ENCODE data around the gene SPPL3. TPM values are rescaled to one million over a fixed set of nuclear protein-coding genes. Genes with fewer than 3 reads are reported as not detected.
"Not testable (repeated sequence)": the region's sequence is repeated elsewhere in the genome, so short reads cannot be mapped to it uniquely, and the experiment has no call there.

Gene SPPL3, protein sequence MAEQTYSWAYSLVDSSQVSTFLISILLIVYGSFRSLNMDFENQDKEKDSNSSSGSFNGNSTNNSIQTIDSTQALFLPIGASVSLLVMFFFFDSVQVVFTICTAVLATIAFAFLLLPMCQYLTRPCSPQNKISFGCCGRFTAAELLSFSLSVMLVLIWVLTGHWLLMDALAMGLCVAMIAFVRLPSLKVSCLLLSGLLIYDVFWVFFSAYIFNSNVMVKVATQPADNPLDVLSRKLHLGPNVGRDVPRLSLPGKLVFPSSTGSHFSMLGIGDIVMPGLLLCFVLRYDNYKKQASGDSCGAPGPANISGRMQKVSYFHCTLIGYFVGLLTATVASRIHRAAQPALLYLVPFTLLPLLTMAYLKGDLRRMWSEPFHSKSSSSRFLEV
- total RNA-seq, result 10 to 100 TPM; 30.3 to 47.1 (median 34.2) TPM

DNA sequence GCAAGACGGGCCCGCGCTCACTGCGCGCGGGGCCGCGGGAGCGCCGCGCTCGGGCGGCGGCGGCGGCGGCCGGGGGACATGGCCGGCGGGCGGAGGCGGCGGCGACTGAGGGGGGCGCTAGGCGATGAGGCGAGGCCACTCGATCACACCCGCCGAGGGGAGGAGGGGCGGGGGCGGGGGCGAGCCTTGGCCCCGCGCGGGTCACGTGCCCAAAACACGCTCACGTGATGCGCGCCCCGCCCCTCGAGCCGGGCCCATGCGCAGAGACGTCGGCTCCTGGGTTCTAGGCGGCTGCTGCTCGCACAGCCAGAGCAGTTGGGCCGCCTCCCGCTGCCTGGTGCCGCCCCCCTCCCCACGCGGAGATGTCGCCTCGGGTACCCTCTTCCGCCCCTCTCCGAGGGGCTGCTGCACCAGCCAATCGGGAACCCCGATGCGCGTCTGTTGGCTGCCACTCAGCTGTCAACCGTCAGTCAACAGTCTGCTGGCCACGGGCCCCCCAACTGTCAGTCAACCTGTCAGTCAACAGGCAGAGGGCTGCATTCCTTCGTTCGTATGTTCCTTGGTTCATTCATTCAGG is at the start of gene SPPL3:
Gene SPPL3 (minus strand): TSS at position 162 of the 577 bp plus-strand sequence. CDS start 491 bp downstream, outside the sequence.
- TF ChIP-seq, protein P1, sequence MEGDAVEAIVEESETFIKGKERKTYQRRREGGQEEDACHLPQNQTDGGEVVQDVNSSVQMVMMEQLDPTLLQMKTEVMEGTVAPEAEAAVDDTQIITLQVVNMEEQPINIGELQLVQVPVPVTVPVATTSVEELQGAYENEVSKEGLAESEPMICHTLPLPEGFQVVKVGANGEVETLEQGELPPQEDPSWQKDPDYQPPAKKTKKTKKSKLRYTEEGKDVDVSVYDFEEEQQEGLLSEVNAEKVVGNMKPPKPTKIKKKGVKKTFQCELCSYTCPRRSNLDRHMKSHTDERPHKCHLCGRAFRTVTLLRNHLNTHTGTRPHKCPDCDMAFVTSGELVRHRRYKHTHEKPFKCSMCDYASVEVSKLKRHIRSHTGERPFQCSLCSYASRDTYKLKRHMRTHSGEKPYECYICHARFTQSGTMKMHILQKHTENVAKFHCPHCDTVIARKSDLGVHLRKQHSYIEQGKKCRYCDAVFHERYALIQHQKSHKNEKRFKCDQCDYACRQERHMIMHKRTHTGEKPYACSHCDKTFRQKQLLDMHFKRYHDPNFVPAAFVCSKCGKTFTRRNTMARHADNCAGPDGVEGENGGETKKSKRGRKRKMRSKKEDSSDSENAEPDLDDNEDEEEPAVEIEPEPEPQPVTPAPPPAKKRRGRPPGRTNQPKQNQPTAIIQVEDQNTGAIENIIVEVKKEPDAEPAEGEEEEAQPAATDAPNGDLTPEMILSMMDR (IDR thresholded peaks at IDR 0.05), result no peak
- TF ChIP-seq POLR2A (IDR thresholded peaks at IDR 0.05), result peak in 2 of 4 donors; percentile 68 to 81
- Histone ChIP-seq H3K27me3 (no peaks in the 10 kb centered on the region), H3K9me3 (no peaks in the 10 kb centered on the region), H3K4me3 (peak within 1 kb of the TSS; percentile 66 to 98 (median 80)), H3K36me3 (peaks cover 0 to 10% (median 0%) of the 10 kb centered on the region in 3 donors), H3K27ac (peak within 1 kb of the TSS; percentile 88 to 99 (median 94)), H3K4me1 (peaks cover 19 to 87% (median 40%) of the 10 kb centered on the region in 3 donors)
- 1 to 2% methylated on average over 15 to 18 of the region's 66 CpGs for WGBS, 2 donors
- intact Hi-C loops (cut with DNase I), result no loop called here
- peak; percentile 59 for DNase-seq

DNA sequence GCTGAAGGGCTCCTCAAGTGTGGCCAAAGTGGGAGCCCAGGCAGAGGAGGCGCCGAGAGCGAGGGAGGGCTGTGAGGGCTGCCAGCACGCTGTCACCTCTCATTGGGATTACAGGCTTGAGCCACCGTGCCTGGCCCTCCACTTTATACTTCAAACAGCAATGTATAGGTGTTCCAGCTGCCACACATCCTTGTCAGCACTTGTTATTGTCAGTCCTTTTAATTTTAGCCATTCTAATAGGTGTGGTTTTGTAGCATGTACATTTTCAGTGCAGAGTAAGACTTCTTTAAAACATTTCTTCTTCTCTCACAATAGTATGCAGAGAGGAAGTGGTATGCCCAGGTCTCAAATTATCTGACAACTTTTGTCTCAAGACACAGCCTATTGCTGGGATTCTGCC is 46.6 kb upstream of the SPPL3 start:
- peaks cover 0 to 6% (median 0%) of the 10 kb centered on the region in 3 donors for H3K4me1 ChIP-seq
- H3K36me3 ChIP-seq, result no peaks in the 10 kb centered on the region
- intact Hi-C loops (cut with DNase I), result no loop called here
- H3K27ac ChIP-seq, result no peak overlapping the region
- WGBS, 2 donors, result 85 to 88% methylated on average over 1 to 5 of the region's 5 CpGs
- H3K4me3 ChIP-seq, result no peak overlapping the region
- TF ChIP-seq POLR2A (IDR thresholded peaks at IDR 0.05), result no peak
- TF ChIP-seq, protein P1 (IDR thresholded peaks at IDR 0.05), result no peak
- peaks cover 0 to 5% (median 0%) of the 10 kb centered on the region in 3 donors for H3K9me3 ChIP-seq
- H3K27me3 ChIP-seq, result no peaks in the 10 kb centered on the region
- no peak for DNase-seq

DNA sequence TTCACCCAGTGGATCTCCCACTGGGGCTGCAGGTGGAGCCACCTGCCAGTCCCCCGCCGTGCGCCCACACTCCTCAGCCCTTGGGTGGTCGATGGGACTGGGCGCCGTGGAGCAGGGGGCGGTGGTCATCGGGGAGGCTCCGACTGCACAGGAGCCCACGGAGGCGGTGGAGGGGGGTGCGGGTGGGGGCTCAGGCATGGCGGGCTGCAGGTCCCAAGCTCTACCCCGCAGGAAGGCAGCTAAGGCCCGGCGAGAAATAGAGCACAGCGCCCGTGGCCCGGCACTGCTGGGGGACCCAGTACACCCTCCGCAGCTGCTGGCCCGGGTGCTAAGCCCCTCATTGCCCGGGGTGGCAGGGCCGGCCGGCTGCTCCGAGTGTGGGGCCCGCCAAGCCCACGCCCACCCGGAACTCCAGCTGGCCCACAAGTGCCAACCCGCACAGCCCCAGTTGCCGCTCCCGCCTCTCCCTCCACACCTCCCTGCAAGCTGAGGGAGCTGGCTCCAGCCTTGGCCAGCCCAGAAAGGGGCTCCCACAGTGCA is 46.2 kb upstream of the SPPL3 start:
- H3K9me3 ChIP-seq; DNase-seq; H3K27me3 ChIP-seq; intact Hi-C loops (cut with DNase I); H3K4me3 ChIP-seq; H3K27ac ChIP-seq; H3K36me3 ChIP-seq; H3K4me1 ChIP-seq: not testable (repeated sequence)
- WGBS, 2 donors, result no CpG with 5 or more reads among the region's 31 CpGs

DNA sequence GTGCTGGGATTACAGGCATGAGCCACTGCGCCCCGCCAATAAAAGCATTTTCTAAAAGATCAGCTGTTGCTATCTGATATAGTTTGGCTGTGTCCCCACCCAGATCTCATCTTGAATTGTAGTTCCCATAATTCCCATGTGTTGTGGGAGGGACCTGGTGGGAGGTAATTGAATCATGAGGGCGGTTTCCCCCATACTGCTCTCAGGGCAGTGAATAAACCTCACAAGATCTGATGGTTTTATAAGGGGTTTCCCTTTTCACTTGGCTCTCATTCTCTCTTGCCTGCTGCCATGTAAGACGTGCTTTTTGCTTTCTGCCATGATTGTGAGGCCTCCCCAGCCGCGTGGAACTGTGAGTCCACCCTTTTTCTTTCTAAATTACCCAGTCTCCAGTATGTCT is 41.4 kb upstream of the SPPL3 start:
- DNase-seq; H3K36me3 ChIP-seq; H3K9me3 ChIP-seq; H3K27ac ChIP-seq; H3K4me3 ChIP-seq; H3K27me3 ChIP-seq; intact Hi-C loops (cut with DNase I); H3K4me1 ChIP-seq: not testable (repeated sequence)
- 91 to 92% methylated on average over 6 of the region's 6 CpGs for WGBS, 2 donors

DNA sequence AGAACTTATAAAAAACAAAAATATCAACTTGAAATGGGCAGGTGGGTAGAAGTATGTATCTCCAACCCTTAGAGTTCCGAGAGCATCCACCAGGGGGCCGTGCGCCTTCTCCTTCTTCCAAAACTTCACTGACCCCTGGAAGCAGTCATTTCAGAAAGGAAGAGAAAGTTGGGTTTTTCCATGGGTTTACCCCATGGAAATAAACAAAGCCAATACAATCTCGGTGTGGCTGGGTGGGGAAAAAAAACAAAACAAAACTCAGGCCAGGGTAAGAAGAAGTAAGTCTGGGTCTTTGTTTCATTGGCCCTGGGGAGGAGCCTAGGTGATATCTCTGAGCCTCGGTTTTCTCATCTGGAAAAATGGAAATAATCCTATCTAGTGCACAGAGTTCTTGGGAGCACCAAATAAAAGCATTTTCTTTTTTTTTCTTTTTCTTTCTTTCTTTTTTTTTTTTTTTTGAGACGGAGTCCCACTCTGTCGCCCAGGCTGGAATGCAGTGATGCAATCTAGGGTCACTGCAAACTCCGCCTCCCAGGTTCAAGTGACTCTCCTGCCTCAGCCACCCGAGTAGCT is 40.6 kb upstream of the SPPL3 start:
- Histone ChIP-seq H3K27ac (no peak overlapping the region), H3K9me3 (no peaks in the 10 kb centered on the region), H3K27me3 (no peaks in the 10 kb centered on the region), H3K36me3 (no peaks in the 10 kb centered on the region), H3K4me1 (no peaks in the 10 kb centered on the region), H3K4me3 (no peak overlapping the region)
- intact Hi-C loops (cut with DNase I), result no loop called here
- 35 to 41% methylated on average over 7 to 9 of the region's 9 CpGs for WGBS, 2 donors
- no peak for DNase-seq
- TF ChIP-seq POLR2A (IDR thresholded peaks at IDR 0.05), result no peak
- TF ChIP-seq, protein P1 (IDR thresholded peaks at IDR 0.05), result peak in 5 of 6 experiments; percentile 56 to 82 (median 74)

DNA sequence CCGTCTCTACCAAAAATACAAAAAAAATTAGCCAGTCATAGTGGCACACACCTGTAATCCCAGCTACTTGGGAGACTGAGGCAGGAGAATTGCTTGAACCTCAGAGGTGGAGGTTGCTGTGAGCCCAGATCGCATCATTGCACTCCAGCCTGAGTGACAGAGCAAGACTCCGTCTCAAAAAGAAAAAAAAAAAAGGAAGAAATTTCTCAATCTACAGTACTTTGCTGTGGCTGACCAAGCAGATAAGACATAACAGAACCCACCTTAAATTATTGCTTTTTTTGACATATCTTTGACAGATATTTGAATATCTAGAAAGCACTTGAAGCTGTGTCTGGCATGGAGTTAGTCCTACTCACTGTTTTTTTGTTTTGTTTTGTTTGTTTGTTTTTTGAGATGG is 39.3 kb upstream of the SPPL3 start:
- H3K27me3 ChIP-seq, result peaks cover 0 to 2% (median 0%) of the 10 kb centered on the region in 4 donors
- 77 to 79% methylated on average over 3 of the region's 3 CpGs for WGBS, 2 donors

More for the DNA sequence above, 39.3 kb upstream of the SPPL3 start:
- Histone ChIP-seq H3K27ac (no peak overlapping the region), H3K9me3 (no peaks in the 10 kb centered on the region), H3K36me3 (no peaks in the 10 kb centered on the region), H3K4me1 (peaks cover 0 to 7% (median 0%) of the 10 kb centered on the region in 3 donors), H3K4me3 (no peak overlapping the region)
- no peak for DNase-seq
- intact Hi-C loops (cut with DNase I), result no loop called here
- no peak for TF ChIP-seq POLR2A (IDR thresholded peaks at IDR 0.05)
- TF ChIP-seq, protein P1 (IDR thresholded peaks at IDR 0.05), result no peak

Measured in esophagus squamous epithelium (tissue), 5 donors.